HT1080 (cell line): ENCODE data around the gene SOHLH2. TPM values are rescaled to one million over a fixed set of nuclear protein-coding genes. Genes with fewer than 3 reads are reported as not detected.

Source experiments
- DNase-seq: peaks from one replicate; pipeline ENCODE4 v3.0.0-alpha.2; 2015; ENCODE audit warnings: low read depth
- total RNA-seq: library from RNA; depleted of rRNA; stranded (reverse); fragments of >200 nt; shearing (Covaris generic); gene quantifications from 2 replicates; pipeline ENCODE4 v1.2.3, GENCODE V29; 2014

The SOHLH2 gene
- total RNA-seq, 1 experiment from 2014 or later, result 0.48 TPM

DNA sequence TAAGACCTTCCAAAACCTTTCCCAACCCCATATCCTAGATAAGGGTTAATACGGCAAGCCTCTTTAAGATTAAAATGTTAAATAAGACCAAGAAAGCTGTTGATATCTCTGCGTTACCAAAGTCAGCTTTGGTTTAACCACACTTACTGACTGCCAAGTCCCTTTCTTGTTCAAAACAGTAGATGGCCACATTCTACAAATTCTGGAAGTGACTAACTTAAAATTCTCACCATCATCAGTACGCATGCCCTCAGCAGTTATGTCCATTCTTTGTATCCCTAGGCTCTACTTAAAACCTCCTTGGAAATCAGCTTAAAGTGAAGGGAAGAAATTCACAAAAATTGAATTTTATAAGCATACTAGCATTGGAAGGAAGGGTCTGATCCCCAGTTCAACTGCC lies 23.6 kb downstream of the SOHLH2 start:
- no peak for DNase-seq

DNA sequence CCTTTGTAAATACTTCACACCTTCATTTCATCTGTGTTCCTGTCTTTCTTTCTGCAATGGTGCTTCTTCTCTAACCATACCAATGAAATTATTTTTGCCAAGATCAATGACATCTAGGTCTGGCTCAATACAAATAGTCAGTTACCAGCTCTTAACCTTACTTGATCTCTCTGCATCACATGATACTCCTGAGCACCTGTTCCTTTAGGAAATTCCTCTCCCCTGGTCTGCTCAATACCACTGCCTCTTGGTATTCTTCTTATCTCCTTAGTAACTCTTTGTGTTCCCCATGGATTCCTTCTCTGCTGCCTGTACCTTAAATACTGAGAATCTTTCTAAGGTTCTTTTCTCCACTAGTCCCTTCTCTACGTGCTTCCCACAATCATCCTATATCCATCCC lies 25.9 kb downstream of the SOHLH2 start:
- no peak for DNase-seq

DNA sequence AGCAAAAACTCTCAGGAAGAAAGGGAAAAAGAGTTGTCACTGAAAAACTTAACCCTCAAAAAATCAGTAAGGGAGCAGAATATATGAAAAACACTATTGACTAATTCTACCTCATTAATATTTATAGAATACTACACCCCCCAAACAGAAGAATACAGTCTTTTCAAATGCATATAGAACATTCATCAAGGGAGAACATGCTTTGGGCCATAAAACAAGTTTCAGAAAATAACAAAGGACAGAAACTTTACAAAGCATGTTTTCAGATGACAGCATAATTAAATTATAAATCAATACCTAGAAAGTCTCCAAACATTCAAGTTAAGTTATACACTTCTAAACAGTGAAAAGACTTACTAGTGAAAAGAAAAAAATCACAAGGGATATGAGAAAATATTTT lies 30.5 kb downstream of the SOHLH2 start:
- DNase-seq, result no peak

DNA sequence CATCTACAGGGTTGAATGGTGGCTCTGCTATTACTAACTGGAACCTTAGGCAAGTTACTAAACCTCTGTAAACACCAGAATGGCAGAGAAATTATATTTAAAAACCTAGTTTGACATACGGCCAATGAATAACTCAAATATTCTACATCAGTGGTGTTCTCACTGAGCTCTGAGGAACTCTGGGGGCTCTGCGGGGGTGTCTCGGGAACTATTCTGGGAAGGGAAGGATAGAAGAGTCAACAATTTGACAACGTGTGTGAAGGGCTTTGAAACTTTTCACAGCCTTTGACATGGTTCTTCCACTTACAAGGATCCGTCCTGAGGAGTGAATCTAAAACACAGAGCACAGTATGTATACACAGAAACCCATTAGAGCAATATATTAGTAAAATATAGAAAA lies 38.7 kb downstream of the SOHLH2 start:
- DNase-seq, result no peak

DNA sequence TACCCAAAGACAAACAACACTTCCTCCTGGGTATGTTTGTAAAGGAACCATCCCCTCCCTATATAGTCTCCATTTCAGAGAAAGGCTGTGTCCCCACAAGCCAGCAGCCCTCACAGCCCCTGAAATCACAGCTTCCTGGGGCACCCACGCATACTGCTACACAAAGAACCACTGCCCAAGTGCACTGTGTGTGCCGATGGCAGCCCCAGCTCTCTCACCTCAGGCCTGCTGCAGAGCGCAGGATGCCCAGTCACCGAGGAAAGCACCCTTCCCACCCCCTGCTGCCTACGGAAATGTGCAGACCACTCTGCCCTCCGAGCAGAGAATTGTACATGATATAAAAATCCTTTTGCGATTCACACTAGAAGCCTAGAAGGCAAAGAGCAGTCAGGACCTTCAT lies 39.4 kb downstream of the SOHLH2 start:
- DNase-seq, result no peak

DNA sequence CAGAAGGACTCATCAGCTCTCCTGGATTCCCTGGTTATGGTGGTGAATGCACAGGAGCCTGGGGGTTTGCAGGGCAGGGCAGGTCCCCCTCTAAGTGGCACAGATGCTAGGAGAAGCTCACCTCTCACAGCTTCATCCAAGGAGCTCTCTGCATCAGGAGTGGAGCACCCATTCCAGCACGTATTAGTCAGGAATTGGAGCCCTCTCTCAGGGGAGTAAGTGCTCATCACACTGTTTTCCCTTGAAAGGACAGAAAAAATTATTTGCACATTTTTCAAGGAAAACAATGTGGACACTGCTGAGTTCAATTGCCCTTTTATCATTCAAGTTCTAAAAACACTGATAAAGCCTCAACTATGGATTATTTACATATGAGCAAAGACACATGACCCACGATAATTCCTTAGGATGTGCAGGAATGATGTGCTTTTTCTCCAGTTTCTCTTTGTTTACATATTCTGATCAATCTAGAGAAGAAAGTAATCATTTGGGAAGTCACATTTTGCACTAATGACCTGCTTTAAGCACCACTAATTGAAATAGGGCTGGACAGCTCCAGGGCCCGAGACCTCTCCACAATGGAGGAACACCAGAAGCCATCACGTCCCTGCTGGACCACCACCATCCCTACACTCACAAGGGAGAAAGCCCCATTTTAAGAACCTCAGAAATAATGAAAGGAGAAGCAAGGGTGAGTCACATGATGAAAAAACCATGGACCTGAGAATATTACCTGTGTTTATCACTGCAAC lies 40.6 kb downstream of the SOHLH2 start:
- no peak for DNase-seq

DNA sequence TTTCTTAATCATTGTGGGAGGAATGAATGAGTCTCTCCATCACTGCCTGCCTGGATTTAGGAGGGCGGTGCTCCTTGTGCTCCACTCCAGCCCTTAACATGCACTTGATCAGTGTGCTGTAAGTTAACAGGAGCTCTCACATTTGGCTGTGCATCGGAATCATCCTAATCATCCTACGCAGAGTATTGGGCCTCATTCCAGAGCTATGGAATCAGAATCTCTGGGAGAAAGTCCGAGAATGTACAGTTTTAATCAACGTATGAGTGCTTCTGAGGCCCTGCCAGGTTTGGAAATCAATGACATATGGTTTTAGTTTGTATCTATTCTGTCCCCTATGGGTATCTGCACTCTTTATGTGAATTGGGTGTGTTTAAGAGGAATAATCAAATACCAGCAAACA lies 48.3 kb downstream of the SOHLH2 start:
- no peak for DNase-seq

DNA sequence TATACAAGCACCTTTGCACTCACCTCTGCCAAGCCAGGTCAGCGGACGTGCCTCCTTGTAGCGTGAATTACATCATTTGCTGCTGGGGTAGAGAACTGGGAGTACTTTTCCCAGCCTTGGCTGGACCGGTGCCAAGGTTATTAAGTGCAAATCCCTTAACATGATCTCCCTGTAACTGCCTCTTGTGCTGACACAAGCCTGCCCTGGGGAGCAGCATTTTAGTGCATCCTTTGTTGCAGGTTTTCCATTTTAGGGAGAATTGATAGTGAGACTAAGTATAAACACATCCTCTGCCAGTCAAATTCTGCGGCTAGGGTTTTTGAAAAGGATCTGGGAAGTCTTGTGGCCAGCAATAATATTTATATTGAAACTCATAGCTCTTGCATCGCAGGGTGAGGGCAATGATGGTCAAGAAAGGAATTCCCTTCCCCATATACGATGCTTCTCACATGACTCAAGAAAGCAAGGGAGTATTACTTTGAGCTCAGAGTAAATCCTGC lies 50.5 kb downstream of the SOHLH2 start:
- peak; percentile 50 for DNase-seq

DNA sequence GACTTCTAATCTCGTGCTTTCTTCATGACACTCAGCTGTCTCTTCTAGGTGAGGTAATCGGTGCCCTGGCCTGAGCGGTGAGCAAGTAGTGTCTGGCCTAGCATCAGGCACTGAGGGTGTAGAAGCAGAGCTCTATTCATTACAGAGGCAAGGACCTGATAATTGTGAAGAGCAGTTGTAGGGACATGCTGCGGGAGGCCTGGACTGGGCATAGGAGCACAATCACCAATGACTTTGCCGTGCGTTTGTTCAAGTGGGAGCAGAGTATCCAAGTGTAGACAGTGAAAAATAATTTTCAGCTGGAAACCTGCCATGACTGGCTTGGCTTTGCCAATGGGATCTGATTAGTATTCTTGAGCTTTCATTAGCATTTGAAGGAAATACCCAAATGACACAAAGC lies 51.1 kb downstream of the SOHLH2 start:
- no peak for DNase-seq

DNA sequence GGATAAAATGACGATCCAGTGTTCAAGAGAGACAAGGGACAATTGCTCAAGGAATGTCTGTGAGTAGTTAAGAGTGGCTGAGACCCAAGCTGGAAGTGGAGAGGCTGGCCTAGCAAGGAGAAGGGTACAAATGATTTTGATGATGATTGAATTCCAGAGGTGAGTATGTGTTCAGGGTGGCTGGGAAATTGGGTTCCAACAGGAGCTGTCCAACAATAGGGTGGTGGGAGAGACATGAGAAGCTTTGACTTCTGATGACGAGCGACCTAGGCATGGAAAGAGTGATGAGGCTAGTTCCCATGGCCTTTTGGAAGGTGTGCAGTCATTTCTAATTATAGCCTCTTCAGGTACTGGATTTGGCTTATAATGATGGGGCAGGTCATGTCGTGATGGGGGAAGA lies 54.1 kb downstream of the SOHLH2 start:
- DNase-seq, result no peak

DNA sequence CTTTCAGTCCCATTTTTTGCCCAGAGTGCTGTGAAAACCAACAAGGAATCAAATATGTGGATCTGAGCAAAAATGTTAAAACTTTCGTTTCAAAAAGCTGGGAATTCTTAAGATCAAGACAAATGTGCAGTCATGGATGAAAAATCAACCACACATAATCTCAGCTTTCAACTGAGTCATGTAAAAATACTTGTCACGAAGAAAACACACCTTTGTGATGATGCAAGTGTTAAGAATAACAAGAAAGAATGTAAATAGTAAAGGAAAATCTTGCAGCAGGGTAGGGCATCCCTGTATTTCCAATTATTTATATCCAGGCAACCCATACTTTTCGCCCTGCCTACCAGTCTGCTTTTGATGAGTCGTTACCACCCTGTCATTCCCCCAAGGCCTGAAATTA lies 55.7 kb downstream of the SOHLH2 start:
- DNase-seq, result no peak

DNA sequence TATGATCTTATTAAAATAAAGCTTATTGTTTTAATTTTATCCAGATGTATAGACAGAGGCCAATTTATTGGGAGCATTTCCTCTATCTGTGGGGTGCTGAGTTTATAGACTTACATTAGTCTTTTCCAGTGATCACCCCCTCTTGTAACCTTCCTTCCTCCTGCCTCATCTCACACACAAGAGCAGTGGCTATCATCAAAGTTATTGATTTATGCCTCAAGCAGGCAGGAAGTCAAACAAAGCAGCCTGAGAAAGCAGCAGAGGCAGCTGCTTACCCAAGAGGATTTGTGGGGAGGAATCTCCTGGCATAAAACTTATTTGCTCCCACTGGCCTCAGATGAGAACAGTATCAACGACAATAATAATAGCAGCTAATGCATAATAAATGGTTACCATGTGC lies 56.9 kb downstream of the SOHLH2 start:
- DNase-seq, result no peak

DNA sequence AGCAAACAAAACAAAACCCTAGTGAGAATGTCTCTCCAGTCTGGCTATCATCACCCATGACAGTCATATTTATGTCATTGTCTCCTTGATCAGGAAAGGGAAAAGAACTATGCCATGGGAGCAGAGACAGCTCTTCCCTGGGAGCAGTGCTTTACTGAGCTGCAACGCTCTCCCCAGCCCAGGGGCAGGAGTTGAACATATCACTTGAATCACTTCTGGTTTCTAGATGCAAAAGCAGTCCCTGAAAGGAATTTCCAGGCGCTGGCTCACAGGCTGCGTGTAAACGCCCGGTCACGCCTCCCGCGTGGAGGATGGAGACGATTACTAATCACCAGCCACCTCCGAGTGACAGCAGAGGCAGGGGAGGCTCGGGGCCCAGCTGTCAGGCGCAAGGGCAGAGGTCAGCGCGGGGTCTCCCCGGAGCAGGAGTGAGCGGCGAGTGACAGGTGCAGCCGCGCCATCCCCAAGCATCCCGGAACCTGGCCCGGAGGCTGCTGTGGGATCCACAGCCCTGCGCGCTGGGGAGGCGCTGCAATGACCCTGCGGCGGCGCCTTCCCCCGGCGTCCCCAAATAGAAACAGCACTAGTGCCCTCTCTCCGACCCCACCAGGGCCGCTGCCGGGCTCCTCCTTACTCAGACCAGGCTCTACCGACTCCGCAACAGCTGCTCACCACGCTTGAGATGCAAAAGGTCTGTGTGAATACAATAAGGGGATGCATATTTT lies 59.6 kb downstream of the SOHLH2 start:
- DNase-seq, result no peak

DNA sequence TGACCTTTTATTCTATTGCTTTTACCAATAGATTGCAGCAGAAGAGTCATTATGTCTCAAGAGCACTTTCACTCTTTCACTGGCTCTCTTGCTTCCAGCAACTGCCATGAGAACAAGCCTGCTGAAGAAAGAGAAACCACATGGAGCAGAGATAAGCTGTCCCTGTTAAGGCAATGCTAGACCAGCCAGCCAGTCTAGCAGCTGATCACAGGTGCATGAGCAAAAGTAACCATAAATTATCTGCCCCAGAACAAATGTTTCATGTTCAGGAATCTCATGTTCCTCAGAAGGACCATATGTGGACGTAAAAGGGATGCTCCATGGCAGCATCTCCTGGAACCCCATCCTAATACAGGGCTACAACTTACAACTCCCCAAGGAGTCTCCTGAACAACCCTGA lies 62.8 kb downstream of the SOHLH2 start:
- no peak for DNase-seq

DNA sequence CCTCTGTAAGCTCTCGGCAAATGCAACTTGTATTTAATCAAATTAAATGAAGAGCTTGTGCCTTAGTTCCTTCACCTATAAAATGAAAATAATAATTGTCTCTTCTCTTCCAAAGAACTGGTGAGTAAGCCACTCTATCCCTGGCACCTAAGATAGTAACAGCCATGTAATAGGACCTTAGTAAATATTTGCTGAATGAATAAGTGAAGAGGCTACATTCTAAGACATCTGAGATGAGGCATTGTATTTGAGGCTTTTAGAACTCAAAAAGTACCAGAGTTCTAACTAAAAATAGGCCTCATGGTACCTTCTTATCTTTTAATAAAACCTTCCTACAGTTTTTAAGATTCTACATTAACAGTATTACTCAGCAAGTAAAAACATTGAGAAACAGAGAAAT lies 65.9 kb downstream of the SOHLH2 start:
- no peak for DNase-seq

DNA sequence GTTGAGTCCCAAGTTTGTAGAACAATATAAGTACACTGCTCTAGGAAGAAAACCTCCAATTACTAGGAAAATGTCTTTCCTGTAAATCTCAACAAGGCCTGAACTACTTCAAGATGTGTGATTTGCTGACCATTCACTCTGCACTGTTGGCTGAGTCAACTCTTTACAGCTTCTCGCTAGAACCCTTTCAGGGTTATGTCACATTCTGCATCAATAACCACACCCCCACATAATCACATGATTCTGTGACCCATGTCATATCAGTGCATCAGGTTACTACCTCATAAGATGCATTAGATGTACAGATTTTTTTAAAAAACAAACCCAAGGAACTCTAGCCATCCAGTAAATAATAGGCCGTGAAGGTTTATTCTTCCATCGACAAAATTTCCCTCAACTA lies 67.0 kb downstream of the SOHLH2 start:
- no peak for DNase-seq

DNA sequence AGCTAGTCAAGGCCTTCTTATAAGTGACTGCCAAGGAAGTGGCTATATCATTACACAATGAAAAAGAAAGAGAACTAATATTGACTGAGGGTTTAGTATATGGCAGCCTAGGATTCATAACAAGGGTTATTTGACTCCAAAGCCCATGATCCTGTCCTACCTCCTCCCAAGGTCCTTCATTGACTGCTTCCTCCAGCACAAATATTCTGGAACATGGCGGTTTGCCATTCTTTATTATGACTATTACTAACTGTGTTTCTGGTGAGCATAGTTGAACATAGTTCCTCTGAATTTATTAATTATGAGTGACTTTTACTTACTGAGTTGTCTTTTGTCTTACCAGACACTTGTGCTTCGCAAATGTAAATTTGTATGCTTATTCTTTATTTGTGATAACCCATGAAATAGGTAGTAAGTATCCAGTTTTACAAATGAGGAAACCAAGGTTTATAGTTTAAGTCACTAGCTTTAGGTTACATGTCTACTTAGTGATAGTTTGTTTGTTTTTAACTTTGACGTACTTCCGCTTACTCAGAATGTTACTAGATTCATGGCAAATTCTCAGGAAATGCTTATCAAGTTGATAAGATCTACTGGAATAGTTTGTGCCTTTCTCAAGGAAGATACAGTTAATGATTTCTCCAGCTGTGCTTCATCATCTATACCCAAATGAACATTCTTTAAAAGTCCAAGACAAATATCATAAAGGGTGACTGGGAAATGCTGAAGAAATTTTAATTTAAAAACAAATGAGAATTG lies 67.7 kb downstream of the SOHLH2 start:
- no peak for DNase-seq

DNA sequence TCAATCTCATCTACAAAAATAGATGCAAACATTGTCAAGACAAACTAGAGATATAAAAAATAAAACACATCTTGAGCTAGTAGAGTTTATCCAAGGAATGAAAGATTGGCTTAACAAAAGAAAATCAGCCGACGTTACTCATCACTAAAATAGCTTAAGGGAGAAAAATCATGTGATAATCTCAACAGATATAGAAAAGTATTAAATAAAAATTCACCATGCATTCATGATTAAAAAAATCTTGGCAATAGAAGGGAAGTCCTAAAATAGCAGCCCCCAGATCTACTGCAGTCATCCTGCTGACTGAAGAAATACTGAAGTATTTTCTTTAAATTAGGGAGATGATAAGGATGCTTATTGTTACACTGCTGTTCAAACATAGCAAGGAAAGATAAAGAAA lies 70.6 kb downstream of the SOHLH2 start:
- DNase-seq, result no peak

DNA sequence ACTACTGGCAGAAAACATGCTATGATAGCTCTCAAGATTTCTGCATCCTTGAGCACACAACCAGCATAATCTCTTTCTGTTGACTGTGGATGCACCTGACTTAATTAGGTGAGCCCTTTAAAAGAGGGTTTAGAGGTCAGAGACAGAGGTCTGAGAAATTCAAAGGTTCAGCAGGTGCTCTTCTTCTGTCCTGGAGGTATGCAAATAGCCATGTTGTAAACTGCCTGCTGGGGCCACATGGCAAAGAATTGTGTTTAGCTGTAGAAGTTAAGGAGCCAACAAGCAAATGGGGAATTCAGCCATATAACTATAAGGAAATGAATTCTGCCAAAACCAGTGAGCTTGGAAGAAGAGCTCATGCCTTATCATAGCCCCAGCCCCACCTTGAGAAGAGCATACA lies 71.6 kb downstream of the SOHLH2 start:
- no peak for DNase-seq

DNA sequence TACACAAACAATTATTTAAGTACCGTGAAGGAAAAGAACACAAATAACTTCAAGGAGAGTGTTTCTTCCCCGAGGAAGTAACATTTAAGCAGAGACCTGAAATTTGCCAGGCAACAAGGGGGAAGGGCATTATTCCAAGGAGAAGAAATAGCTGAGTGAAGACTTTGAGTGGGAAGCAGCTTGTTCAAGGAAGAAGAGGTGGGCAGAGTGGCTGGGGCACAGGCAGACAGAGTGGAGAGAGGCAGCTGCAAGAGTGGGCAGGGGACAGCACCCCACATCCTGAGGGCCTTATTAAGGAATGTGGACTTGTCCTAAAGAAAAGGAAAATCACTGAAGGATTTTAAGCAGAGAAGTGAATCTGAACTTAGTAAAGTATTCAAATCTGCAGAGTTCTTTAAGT lies 78.5 kb downstream of the SOHLH2 start:
- DNase-seq, result no peak

DNA sequence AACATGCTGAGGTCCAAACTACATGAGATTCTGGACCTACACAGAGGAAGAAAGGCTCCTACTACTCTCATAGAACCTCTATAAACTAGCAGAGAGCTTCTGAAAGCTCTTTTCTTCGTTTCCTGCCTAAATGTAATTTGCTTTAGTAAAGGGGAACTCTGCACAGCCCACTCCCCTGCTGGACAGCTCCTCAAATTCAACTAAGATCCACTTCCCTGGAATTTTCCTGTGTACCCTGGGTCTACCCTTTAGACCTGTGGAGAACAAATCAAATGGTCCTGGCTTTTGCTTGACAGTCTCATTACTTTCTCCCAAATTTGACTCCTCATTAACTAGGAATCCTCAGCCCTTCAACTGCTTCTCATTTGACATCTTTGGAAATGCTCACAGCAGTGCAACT lies 79.7 kb downstream of the SOHLH2 start:
- no peak for DNase-seq

DNA sequence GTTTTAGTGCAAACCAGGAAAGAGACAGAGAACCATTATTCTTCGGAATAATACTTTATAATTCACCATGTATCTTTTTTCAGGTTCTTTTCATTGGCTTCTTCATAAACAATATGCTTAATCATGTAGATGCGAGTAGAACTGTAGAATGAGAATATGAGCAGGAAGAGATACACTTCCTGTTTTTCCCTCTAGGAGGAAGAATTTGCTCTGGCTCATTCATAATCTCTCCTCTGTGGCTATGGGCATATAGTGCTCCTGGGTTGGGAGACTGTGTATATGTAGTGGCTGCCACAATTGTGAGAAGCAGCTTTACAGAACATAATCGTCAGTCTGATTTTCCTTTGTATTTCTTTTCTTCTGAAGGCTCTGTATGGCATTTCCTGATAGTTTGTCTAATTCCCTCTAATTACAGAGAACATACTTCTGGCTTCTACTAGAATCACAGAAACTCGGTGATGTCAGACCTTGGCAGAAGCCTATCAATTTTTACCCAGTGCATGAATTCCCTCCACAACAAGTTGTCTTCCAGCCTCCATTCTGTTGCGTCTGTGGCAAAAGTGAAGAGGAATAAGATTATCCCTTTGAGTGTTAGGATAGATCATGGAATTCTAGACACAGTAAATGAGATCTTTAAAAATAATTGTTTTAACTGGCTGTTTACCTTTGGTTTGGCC lies 80.3 kb downstream of the SOHLH2 start:
- no peak for DNase-seq
